Stimulated activated CD8-positive, alpha-beta memory T cell treated with anti-CD3 and anti-CD28 coated beads, Interleukin-15, amount 100 ng/mL, for 24 hours (primary cell): Measurements from ENCODE around the gene ZNF516.
"Not testable (repeated sequence)": the region's sequence is repeated elsewhere in the genome, so short reads cannot be mapped to it uniquely, and the experiment has no call there.

Experiments used
- DNase-seq: peaks from one replicate; pipeline ENCODE4 v3.0.0-alpha.2; 2020; ENCODE audit warnings: low read depth

ZNF516 gene

GRCh38 chr18:76490670-76491472, 4.2 kb downstream of the ZNF516 start:
- DNase-seq = no peak

DNA sequence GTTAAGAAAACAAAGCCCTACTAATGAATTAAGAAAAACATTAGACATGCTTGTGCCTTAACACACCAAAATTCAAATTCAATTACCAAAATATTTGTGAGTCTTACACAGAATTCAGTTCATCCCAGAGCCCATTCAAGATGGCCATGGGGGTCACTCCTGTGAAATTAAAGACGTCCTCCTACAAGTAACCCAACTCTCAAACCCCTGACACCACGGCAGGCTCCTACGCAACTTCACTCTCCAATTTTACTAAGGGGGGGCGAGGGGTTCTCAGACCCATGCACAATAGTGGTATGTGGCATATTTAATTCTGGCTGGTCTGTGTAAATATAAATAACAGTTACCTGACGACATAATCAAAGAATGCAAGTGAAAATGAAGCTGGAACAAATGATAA, 5.0 kb downstream of the ZNF516 start:
- no peak for DNase-seq

- DNase-seq = no peak
Measured at GRCh38 chr18:76489081-76489480, 6.0 kb downstream of the ZNF516 start.

GRCh38 chr18:76488190-76488589, 6.9 kb downstream of the ZNF516 start:
- no peak for DNase-seq

GRCh38 chr18:76487782-76488181, 7.3 kb downstream of the ZNF516 start:
- DNase-seq = no peak

GRCh38 chr18:76487070-76487469, 8.0 kb downstream of the ZNF516 start:
- no peak for DNase-seq

GRCh38 chr18:76486574-76486973, 8.5 kb downstream of the ZNF516 start:
- no peak for DNase-seq

DNA sequence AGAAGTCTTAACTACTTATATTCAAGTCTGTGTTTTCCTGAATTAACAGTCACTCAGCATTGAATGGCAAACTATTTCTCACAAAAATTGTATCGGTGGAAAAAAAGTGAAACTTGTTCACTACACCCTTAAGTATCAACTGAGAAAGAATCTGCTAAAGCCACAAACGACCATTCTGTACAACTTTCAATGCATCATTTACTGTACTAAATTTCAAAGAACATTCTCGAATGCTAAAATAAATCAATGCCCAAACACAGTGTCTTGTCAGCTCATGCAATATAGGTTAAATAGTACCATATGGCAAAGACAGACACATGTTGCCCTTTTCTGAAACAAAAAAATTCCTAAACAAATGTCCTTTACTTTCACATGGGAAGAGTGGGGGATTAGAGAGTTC, 9.0 kb downstream of the ZNF516 start:
- no peak for DNase-seq

GRCh38 chr18:76484749-76485387, 10.2 kb downstream of the ZNF516 start:
- DNase-seq = no peak

- DNase-seq = no peak
Measured at GRCh38 chr18:76483780-76484179, 11.3 kb downstream of the ZNF516 start.

GRCh38 chr18:76482971-76483691, 11.9 kb downstream of the ZNF516 start:
- no peak for DNase-seq

- DNase-seq = no peak
Measured at GRCh38 chr18:76482267-76482666, 12.8 kb downstream of the ZNF516 start.

- DNase-seq = no peak
Measured at GRCh38 chr18:76480913-76481312, 14.1 kb downstream of the ZNF516 start.

DNA sequence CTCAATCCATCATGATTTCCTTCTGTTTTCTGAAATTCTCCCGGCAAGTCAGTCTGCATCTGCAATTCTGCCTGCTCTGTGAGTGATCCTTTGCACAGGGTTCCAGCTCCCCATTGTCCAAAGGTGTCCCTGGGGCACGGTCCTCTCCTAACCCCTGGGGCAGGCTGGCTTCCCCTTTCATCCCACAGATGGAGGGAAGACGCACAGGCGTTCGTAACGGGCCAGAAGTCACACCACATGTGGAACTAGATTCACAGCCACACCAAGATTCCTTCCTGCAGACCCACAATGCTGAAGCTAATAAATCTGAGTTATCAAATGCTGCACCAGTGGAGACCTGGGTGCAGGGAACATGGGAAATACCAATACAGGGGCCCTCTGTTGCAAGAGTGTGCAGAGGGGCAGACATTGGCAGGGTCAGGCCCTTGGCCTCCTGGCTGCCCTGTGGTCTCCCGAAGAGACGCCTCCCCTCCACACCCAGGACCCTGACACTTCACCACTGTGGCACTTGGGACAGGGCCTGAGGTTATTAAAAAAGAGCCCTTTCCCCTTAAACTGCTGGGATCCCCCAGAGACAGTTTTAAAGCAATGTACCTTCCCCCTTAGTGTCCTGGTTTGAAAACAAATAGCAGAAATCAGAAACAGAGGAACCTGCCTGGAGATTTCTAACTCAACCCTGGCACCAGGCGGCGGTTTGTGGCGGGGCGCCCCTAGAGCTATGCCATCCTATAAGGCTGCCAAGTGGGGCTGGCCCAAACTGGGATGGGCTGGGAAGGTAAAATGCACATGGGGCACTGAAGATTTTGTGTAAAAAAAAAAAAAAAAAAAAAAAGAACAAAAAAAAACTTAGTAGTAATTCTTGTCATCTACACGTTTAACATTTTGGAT, 15.4 kb downstream of the ZNF516 start:
- no peak for DNase-seq

DNA sequence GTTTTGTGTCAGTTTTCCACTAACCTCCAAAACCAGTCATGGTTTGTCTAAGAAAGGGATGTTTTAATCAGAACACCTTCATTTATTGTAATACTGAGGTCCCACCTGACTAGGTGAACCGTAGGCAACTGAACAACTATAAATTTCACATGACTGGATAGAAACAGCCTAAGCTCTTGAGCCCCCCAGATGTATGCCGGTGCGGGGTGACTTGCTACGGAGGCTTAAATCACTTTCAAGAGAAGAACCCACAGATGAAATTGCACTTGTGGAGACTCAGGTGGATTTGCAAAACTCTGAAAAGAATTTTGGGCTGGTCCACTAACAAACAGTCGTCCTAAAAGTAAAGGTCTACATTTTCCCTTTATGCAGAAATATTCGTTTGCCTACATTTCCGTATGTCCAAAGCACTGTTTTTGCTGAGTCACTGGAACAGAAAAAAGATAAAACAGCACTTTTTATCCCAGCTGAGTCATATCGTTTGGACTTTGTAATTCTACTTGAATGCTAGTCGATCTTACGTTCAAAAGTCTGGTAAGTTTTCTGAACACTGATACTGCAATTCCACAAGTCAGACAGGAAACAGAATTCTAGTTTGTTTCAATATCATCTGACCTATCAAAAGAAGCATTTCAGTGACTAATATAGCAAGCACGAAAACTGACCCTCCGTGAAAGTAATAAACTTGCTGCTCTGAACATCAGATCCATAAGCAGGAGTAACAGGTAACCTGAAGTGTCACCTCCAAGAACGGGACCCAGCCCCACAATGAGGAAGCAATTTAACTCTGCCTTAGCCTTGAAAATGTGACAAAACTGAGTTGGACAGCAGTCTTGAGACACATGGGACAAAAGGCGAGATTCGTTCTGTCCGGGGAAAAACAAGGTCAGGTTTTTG, 18.1 kb downstream of the ZNF516 start:
- DNase-seq = no peak

DNA sequence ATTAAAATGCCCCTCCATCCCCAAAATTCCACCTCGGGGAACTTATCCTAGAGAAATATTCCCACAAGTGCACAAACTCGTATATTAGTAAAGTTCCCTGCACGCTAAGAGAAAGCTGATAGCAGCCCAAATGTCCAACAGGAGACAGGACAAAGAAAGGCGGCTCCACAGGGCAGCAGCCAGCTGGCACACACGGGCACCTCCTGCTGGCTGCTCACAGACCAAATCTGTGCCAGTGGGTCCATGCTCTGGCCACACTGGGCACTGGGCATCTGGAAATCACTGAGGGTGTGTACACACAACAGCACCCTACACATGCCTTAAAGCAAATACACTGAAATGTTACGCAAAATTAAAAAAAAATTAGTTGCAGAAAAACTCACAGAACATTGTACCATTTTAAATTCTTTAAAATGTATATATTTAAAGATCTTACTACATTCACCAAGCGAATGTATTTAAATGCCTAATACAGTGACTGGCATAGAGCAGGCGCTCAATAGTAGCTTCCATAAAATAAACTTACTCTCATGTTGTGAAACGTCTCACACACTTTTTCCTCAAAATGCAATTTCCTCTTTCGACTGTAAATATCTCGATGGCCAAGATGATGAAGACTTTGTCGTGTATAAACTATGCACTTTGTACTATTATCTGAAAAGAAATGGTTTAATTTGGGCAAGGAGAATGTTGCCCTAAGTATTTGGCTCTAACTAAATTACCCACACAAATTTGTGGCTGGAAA, 19.4 kb downstream of the ZNF516 start:
- no peak for DNase-seq

- DNase-seq = no peak
Measured at GRCh38 chr18:76474824-76475223, 20.2 kb downstream of the ZNF516 start.

DNA sequence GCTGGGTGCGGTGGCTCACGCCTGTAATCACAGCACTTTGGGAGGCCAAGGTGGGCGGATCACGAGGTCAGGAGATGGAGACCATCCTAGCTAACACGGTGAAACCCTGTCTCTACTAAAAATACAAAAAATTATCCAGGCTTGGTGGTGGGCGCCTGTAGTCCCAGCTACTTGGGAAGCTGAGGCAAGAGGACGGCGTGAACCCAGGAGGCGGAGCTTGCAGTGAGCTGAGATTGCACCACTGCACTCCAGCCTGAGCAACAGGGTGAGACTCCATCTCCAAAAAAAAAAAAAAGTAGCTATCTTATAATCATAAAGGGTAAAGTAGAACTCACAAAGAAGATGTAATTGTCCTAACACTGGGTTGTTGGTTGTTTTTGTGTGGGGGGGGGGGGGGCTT, 21.5 kb downstream of the ZNF516 start:
- not testable (repeated sequence) for DNase-seq

- DNase-seq = no peak
Measured at GRCh38 chr18:76472829-76473228, 22.2 kb downstream of the ZNF516 start.

GRCh38 chr18:76471593-76471992, 23.4 kb downstream of the ZNF516 start:
- DNase-seq = no peak
